Stomach (tissue), 9 donors: ENCODE data around the gene FAM81A. TPM values are rescaled to one million over a fixed set of nuclear protein-coding genes. Genes with fewer than 3 reads are reported as not detected.

ENCODE experiments used
- DNase-seq, 2 donors: peaks; one replicate each; pipeline versions ENCODE4 v3.0.0 to v3.0.0-alpha.2; 2013 to 2019
- H3K27ac ChIP-seq, 5 donors: fragments of 200-600 bp in 4 of 5; sonication (generic) in 4 of 5; one replicate each; pipeline ENCODE4 v1.5.1; 2013 to 2019; ENCODE audit warnings: mild to moderate bottlenecking in 1 of 5, moderate library complexity in 1 of 5
- H3K27me3 ChIP-seq, 3 donors: fragments of 200-600 bp; sonication (generic); one replicate each; pipeline ENCODE4 v1.5.1; 2017 to 2019; ENCODE audit warnings: mixed run types in 1 of 3
- H3K36me3 ChIP-seq, 4 donors: fragments of 200-600 bp; sonication (generic); 1 replicate in 3 of 4; 2 replicates in 1 of 4; pipeline ENCODE4 v1.5.1; 2016 to 2019
- H3K4me1 ChIP-seq, 4 donors: fragments of 200-600 bp; sonication (generic); one replicate each; pipeline ENCODE4 v1.5.1; 2016 to 2019
- H3K4me3 ChIP-seq, 4 donors: fragments of 200-600 bp; sonication (generic) in 3 of 4; one replicate each; pipeline ENCODE4 v1.5.1; 2016 to 2019; ENCODE audit warnings: mild to moderate bottlenecking in 1 of 4
- H3K9me3 ChIP-seq, 4 donors: fragments of 200-600 bp; sonication (generic); one replicate each; pipeline ENCODE4 v1.5.1; 2016 to 2019
- EP300 ChIP-seq: sonication (generic); formaldehyde crosslinking; IDR thresholded peaks from one replicate; pipeline ENCODE4 v1.6.1; 2017; ENCODE audit warnings: antibody characterized with exemption
- POLR2A ChIP-seq, 4 donors: fragments of 450-650 bp; IDR thresholded peaks; one replicate each; pipeline ENCODE4 v1.6.1; 2016; ENCODE audit warnings: antibody characterized with exemption in 4 of 4, control low read depth in 2 of 4, mild to moderate bottlenecking in 1 of 4, moderate library complexity in 1 of 4
- POLR2AphosphoS5 ChIP-seq, 3 donors: sonication (generic); formaldehyde crosslinking; IDR thresholded peaks; one replicate each; pipeline ENCODE4 v1.6.1; 2016; ENCODE audit warnings: antibody characterized with exemption in 3 of 3
- WGBS, 5 donors: extraction: QIAGEN DNeasy Blood & Tissue Kit in 3 of 5; methylation state at CpG; one replicate each; pipeline versions ENCODE4 v1.1.5 to v1.1.7; 2013 to 2018; 5-methylcytosine and 5-hydroxymethylcytosine counted together
- intact Hi-C: fragments of 100-400 bp; cut with DNase I; formaldehyde crosslinking; loops from one replicate; pipeline ENCODE4 v1.15.1; 2023; ENCODE audit warnings: low total_unique reads
- polyA plus RNA-seq, 3 donors: library from polyadenylated mRNA; stranded (reverse); fragments of 200-250 nt; gene quantifications; one replicate each; pipeline ENCODE4 v1.2.3, GENCODE V29; 2013
- total RNA-seq, 5 donors: library from RNA; depleted of rRNA; stranded (reverse); fragments of >200 nt; gene quantifications; one replicate each; pipeline versions ENCODE4 v1.1.0 to v1.2.3, GENCODE V29; 2014 to 2016
- TF ChIP-seq, protein P1 (sequence below), 7 experiments: fragments of 450-650 bp in 4 of 7; fragments of 200-600 bp in 3 of 7; sonication (generic) in 3 of 7; IDR thresholded peaks; one replicate each; pipeline ENCODE4 v1.5.1; 2016 to 2019; ENCODE audit warnings: antibody characterized with exemption in 7 of 7, control low read depth in 2 of 7, mild to moderate bottlenecking in 1 of 7
- donor health status: healthy with polysubstance abuse.
- donor health status: Bipolar disorder and iron deficiency.
- donor health status: healthy.

The FAM81A gene
- total and polyA plus RNA-seq, 8 donors = 0.14 to 5.4 (median 0.84) TPM; not detected in 2

DNA sequence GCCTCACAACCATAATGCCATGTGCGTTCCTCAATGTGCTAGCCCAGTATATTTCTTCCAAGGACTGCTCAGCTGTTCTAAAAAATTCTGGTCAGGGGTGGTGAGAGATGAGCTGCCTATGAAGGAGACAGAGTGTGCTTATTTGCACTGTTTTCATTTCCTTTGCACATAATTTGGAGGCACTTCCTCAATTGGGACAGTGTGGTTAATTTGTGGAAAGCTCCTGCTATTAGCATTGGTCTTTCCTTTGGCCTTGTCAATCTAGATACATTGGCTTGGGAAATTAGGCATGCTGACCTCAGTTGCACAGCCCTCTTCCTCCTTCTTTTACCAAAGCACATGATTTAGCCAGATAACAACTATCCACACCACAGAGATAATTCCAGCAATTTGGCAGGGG lies 9.4 kb downstream of the FAM81A start:
- TF ChIP-seq EP300 = no peak
- TF ChIP-seq POLR2A (IDR thresholded peaks at IDR 0.05) = no peak
- TF ChIP-seq, protein P1, sequence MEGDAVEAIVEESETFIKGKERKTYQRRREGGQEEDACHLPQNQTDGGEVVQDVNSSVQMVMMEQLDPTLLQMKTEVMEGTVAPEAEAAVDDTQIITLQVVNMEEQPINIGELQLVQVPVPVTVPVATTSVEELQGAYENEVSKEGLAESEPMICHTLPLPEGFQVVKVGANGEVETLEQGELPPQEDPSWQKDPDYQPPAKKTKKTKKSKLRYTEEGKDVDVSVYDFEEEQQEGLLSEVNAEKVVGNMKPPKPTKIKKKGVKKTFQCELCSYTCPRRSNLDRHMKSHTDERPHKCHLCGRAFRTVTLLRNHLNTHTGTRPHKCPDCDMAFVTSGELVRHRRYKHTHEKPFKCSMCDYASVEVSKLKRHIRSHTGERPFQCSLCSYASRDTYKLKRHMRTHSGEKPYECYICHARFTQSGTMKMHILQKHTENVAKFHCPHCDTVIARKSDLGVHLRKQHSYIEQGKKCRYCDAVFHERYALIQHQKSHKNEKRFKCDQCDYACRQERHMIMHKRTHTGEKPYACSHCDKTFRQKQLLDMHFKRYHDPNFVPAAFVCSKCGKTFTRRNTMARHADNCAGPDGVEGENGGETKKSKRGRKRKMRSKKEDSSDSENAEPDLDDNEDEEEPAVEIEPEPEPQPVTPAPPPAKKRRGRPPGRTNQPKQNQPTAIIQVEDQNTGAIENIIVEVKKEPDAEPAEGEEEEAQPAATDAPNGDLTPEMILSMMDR (IDR thresholded peaks at IDR 0.05) = no peak
- TF ChIP-seq POLR2AphosphoS5 (IDR thresholded peaks at IDR 0.05) = no peak
- WGBS, 5 donors = 88 to 100% (median 100%) methylated on average over 1 of the region's 1 CpG
- Histone ChIP-seq H3K4me1 (peaks cover 0 to 9% (median 0%) of the 10 kb centered on the region in 4 donors), H3K27me3 (no peaks in the 10 kb centered on the region), H3K4me3 (no peak overlapping the region), H3K27ac (no peak overlapping the region), H3K9me3 (no peaks in the 10 kb centered on the region), H3K36me3 (no peaks in the 10 kb centered on the region)
- no peak for DNase-seq
- intact Hi-C loops = no loop called here

DNA sequence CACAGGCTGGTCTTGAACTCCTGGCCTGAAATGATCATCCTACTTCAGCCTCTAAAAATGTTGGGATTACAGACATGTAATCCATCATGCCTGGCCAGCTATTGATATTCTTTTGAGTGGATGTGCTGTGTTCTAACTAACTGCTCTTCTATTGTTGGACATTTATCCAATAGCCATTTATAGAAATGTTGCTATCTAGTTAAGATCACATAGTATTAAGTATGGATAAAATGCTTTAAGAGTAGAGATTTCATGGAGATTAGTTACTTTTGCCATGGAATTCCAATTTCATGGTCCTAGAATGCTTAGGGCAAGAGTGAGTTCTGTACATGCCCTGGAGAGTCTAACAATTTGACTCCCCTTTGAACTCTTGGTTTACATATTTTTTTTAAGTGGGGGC lies 10.9 kb downstream of the FAM81A start:
- H3K4me3 ChIP-seq = no peak overlapping the region
- H3K27me3 ChIP-seq = no peaks in the 10 kb centered on the region
- no peak overlapping the region for H3K27ac ChIP-seq
- no peaks in the 10 kb centered on the region for H3K9me3 ChIP-seq
- intact Hi-C loops = no loop called here
- TF ChIP-seq EP300 (no peak), POLR2A (IDR thresholded peaks at IDR 0.05) (no peak), POLR2AphosphoS5 (IDR thresholded peaks at IDR 0.05) (no peak)
- TF ChIP-seq, protein P1 (IDR thresholded peaks at IDR 0.05) = no peak
- H3K4me1 ChIP-seq = peaks cover 0 to 9% (median 0%) of the 10 kb centered on the region in 4 donors
- no peaks in the 10 kb centered on the region for H3K36me3 ChIP-seq
- DNase-seq = no peak

DNA sequence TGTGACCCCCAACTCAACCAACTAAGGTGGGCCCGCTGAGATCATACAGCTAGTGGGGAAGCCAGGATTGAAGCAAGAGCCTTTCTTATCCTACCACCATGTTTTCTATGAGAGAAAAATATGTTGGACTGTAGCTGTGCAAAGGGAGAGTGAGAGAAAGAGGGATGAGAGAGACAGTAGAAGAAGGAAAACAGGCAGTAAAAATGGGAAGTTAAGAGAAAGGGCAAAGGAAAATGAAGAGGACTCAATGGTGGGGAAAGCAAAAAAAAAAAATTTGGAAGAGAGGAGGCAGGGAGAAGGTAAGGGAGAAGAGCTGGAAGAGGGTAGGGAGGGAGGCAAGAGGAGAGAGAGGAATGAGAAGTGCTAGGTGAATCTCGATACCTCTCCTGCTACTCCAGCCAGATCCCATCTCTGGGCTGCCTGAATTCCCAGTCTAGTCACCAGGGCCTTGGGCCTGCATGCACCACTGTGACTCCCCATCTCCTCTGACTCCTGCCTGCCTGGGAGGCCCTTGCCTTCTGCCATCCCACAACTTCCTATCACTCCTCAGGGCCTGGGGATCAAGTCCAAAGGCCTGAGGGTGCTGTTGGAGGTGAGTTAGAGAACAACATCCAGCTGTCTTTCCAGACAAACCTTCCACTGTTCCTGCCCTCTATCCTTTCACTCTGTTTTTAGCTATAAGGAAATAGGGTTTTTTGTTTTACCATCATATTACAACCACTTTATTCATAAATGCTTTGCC lies 15.7 kb downstream of the FAM81A start:
- Histone ChIP-seq H3K36me3 (no peaks in the 10 kb centered on the region), H3K27ac (no peak overlapping the region), H3K27me3 (no peaks in the 10 kb centered on the region), H3K4me1 (peaks cover 0 to 11% (median 0%) of the 10 kb centered on the region in 4 donors), H3K4me3 (no peak overlapping the region), H3K9me3 (no peaks in the 10 kb centered on the region)
- WGBS, 5 donors = 88 to 97% (median 92%) methylated on average over 2 of the region's 2 CpGs
- no peak for DNase-seq
- TF ChIP-seq POLR2AphosphoS5 (IDR thresholded peaks at IDR 0.05) = no peak
- no peak for TF ChIP-seq EP300
- TF ChIP-seq, protein P1 (IDR thresholded peaks at IDR 0.05) = no peak
- TF ChIP-seq POLR2A (IDR thresholded peaks at IDR 0.05) = no peak
- intact Hi-C loops = no loop called here

DNA sequence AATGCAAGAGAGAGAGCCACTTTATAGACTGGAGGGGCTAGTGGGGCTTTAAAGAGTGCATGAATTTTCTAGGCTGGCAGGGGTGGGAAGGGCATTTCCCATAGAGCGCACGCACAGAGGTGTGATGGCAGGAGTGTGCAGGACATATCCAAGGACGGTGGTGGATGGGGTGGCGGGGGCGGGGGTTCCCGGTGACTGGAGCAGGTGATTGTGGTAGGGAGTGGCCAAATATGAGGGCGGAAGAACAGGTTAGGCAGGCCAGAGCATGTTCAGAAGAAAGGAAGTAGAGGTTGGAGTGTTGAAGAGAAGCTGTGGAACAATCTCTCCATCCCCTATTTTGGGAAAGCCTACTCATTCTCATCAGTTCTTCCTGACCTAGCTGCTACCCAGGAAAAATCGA lies 18.1 kb downstream of the FAM81A start:
- intact Hi-C loops = no loop called here
- H3K9me3 ChIP-seq = no peaks in the 10 kb centered on the region
- no peaks in the 10 kb centered on the region for H3K27me3 ChIP-seq
- TF ChIP-seq, protein P1 (IDR thresholded peaks at IDR 0.05) = no peak
- TF ChIP-seq EP300 (no peak), POLR2A (IDR thresholded peaks at IDR 0.05) (no peak), POLR2AphosphoS5 (IDR thresholded peaks at IDR 0.05) (peak in 2 of 3 donors; percentile 31 to 67)
- no peak overlapping the region for H3K4me3 ChIP-seq
- peak overlapping the region in 1 of 5 donors; percentile 10 for H3K27ac ChIP-seq
- peaks cover 0 to 11% (median 0%) of the 10 kb centered on the region in 4 donors for H3K4me1 ChIP-seq
- DNase-seq = peak; percentile 87 to 88
- 24 to 53% (median 31%) methylated on average over 8 of the region's 8 CpGs for WGBS, 5 donors
- no peaks in the 10 kb centered on the region for H3K36me3 ChIP-seq
